Measurements from ENCODE around the gene JMJD8. TPM values are rescaled to one million over a fixed set of nuclear protein-coding genes. Genes with fewer than 3 reads are reported as not detected.

Gene JMJD8
- total RNA-seq, 1 experiment from 2014 or later, result 47.1 TPM

Other genes with a start within 250 kb of the JMJD8 start
- gene CAPN15, start 156.6 kb downstream of the JMJD8 start, total RNA-seq (2014; rRNA removed; shearing (Covaris generic)), result 7.1 and 14.9 TPM in 2 replicates
- not detected in 2 replicates for gene PRR35, start 123.9 kb downstream of the JMJD8 start, total RNA-seq (2014; rRNA removed; shearing (Covaris generic))
- 0.24 and 0.29 TPM in 2 replicates for gene NHLRC4, start 117.3 kb downstream of the JMJD8 start, total RNA-seq (2014; rRNA removed; shearing (Covaris generic))
- gene PIGQ, start 114.4 kb downstream of the JMJD8 start, total RNA-seq (2014; rRNA removed; shearing (Covaris generic)), result 14.9 and 16.2 TPM in 2 replicates
- gene RAB40C, start 94.3 kb downstream of the JMJD8 start, total RNA-seq (2014; rRNA removed; shearing (Covaris generic)), result 5.5 and 7.1 TPM in 2 replicates
- gene WFIKKN1, start 53.3 kb downstream of the JMJD8 start, total RNA-seq (2014; rRNA removed; shearing (Covaris generic)), result 0.10 TPM in 1 of 2 replicates, not detected in the other
- 117 and 142 TPM in 2 replicates for gene METTL26, start 48.0 kb downstream of the JMJD8 start, total RNA-seq (2014; rRNA removed; shearing (Covaris generic))
- gene MCRIP2, start 42.5 kb downstream of the JMJD8 start, total RNA-seq (2014; rRNA removed; shearing (Covaris generic)), result 18.6 and 21.3 TPM in 2 replicates
- 5.6 and 7.3 TPM in 2 replicates for gene WDR90, start 35.0 kb downstream of the JMJD8 start, total RNA-seq (2014; rRNA removed; shearing (Covaris generic))
- 23.7 and 24.2 TPM in 2 replicates for gene RHOT2, start 16.2 kb downstream of the JMJD8 start, total RNA-seq (2014; rRNA removed; shearing (Covaris generic))
- gene RHBDL1, start 8.7 kb downstream of the JMJD8 start, total RNA-seq (2014; rRNA removed; shearing (Covaris generic)), result 0.72 TPM in 1 of 2 replicates, not detected in the other
- gene STUB1, start 3.9 kb downstream of the JMJD8 start, total RNA-seq (2014; rRNA removed; shearing (Covaris generic)), result 136 and 183 TPM in 2 replicates
- gene WDR24, start 6.1 kb upstream of the JMJD8 start, total RNA-seq (2014; rRNA removed; shearing (Covaris generic)), result 2.0 and 2.6 TPM in 2 replicates
- 0.24 TPM in 1 of 2 replicates, not detected in the other for gene FBXL16, start 21.5 kb upstream of the JMJD8 start, total RNA-seq (2014; rRNA removed; shearing (Covaris generic))
- 39.2 and 57.1 TPM in 2 replicates for gene METRN, start 30.8 kb upstream of the JMJD8 start, total RNA-seq (2014; rRNA removed; shearing (Covaris generic))
- 18.0 and 26.3 TPM in 2 replicates for gene ANTKMT, start 36.8 kb upstream of the JMJD8 start, total RNA-seq (2014; rRNA removed; shearing (Covaris generic))
- gene CCDC78, start 42.1 kb upstream of the JMJD8 start, total RNA-seq (2014; rRNA removed; shearing (Covaris generic)), result under 0.01 and 0.12 TPM in 2 replicates
- 3.3 and 4.0 TPM in 2 replicates for gene HAGHL, start 42.8 kb upstream of the JMJD8 start, total RNA-seq (2014; rRNA removed; shearing (Covaris generic))
- gene CIAO3, start 56.7 kb upstream of the JMJD8 start, total RNA-seq (2014; rRNA removed; shearing (Covaris generic)), result 15.3 and 21.7 TPM in 2 replicates
- gene MSLN, start 76.4 kb upstream of the JMJD8 start, total RNA-seq (2014; rRNA removed; shearing (Covaris generic)), result 0.10 TPM in 1 of 2 replicates, not detected in the other
- 12.6 and 21.0 TPM in 2 replicates for gene RPUSD1, start 104.0 kb upstream of the JMJD8 start, total RNA-seq (2014; rRNA removed; shearing (Covaris generic))
- gene CHTF18, start 104.3 kb upstream of the JMJD8 start, total RNA-seq (2014; rRNA removed; shearing (Covaris generic)), result 11.7 and 17.5 TPM in 2 replicates
- gene GNG13, start 116.4 kb upstream of the JMJD8 start, total RNA-seq (2014; rRNA removed; shearing (Covaris generic)), result not detected in 2 replicates